Pancreas (tissue), 10 donors: ENCODE data around the gene PRKCE. TPM values are rescaled to one million over a fixed set of nuclear protein-coding genes. Genes with fewer than 3 reads are reported as not detected.

ENCODE experiments used
- ATAC-seq, 4 donors: fragments of 200-7000 bp; cut with Tn5 transposase; one replicate each; pipeline versions ENCODE4 v1.8.0 to v1.9.1; 2020; ENCODE audit warnings: mild to moderate bottlenecking in 4 of 4, moderate library complexity in 4 of 4
- DNase-seq, 6 donors: peaks; one replicate each; pipeline ENCODE4 v3.0.0-alpha.2; 2020
- FAIRE-seq: peaks from 2 replicates; lab custom pipeline; 2012; peaks lifted over from hg19 to GRCh38; lab: Jason Lieb, UNC
- H3K27ac ChIP-seq, 4 donors: fragments of 200-600 bp; sonication (generic); 1 replicate in 3 of 4; 2 replicates in 1 of 4; pipeline versions ENCODE4 v1.5.0 to v1.8.0; 2020
- H3K27me3 ChIP-seq, 4 donors: fragments of 200-600 bp; one replicate each; pipeline ENCODE4 v1.8.0; 2021
- H3K36me3 ChIP-seq, 3 donors: fragments of 200-600 bp; sonication (generic) in 1 of 3; one replicate each; pipeline versions ENCODE4 v1.5.0 to v1.8.0; 2020 to 2021
- H3K4me1 ChIP-seq, 3 donors: fragments of 200-600 bp; one replicate each; pipeline ENCODE4 v1.8.0; 2021
- H3K4me3 ChIP-seq, 4 donors: fragments of 200-600 bp; sonication (generic) in 2 of 4; one replicate each; pipeline versions ENCODE4 v1.5.0 to v1.8.0; 2020 to 2021
- H3K9me3 ChIP-seq, 4 donors: fragments of 200-600 bp; one replicate each; pipeline ENCODE4 v1.8.0; 2021
- CTCF ChIP-seq, 4 donors: fragments of 200-600 bp; sonication (generic) in 3 of 4; IDR thresholded peaks; one replicate each; pipeline versions ENCODE4 v1.5.0 to v1.8.0; 2021; ENCODE audit warnings: antibody characterized with exemption in 4 of 4
- WGBS, 2 donors: extraction: QIAGEN DNeasy Blood & Tissue Kit; methylation state at CpG; one replicate each; pipeline ENCODE4 v1.1.7; 2013; 5-methylcytosine and 5-hydroxymethylcytosine counted together
- intact Hi-C, 3 donors: fragments of 100-400 bp; cut with DNase I; formaldehyde crosslinking; loops; one replicate each; pipeline versions ENCODE4 v1.11.1 to v1.14.2; 2022
- polyA plus RNA-seq, 2 donors: library from polyadenylated mRNA; stranded (reverse); fragments of 200-250 nt; gene quantifications; one replicate each; pipeline ENCODE4 v1.2.3, GENCODE V29; 2013
- total RNA-seq, 6 donors: library from RNA; stranded (reverse); fragmentation: NEBNext Ultra II Directional in 4 of 6; extraction: Animal tissue kit (Norgen Biotek cat#: 25700) in 4 of 6; gene quantifications; one replicate each; pipeline versions ENCODE4 v1.2.1 to v1.2.4, GENCODE V29; 2021 to 2023
- donor health status: healthy with polysubstance abuse.
- donor health status: DM: no; HTN: no; CAD: no; lungs with moderate emphysema.
- donor health status: DM: no; HTN: no; CAD: no.
- donor health status: control.
- donor health status: control.
- donor health status: Bipolar disorder and iron deficiency.
- donor health status: DM: yes; HTN: yes; CAD: no.
- donor health status: DM: no; HTN: no; CAD: no.
- donor health status: DM: no; HTN: no; CAD: no.
- donor health status: DM: yes; HTN: yes; CAD: no.

PRKCE gene
- total and polyA plus RNA-seq, 8 donors, result 4.0 to 19.4 (median 10.0) TPM

GRCh38 chr2:45736757-45737704 lies 85.6 kb downstream of the PRKCE start:
- Histone ChIP-seq H3K4me3 (no peak overlapping the region), H3K27me3 (no peaks in the 10 kb centered on the region), H3K4me1 (no peaks in the 10 kb centered on the region), H3K36me3 (no peaks in the 10 kb centered on the region), H3K27ac (no peak overlapping the region), H3K9me3 (no peaks in the 10 kb centered on the region)
- DNase-seq (peak in 1 of 6 donors; percentile 38), FAIRE-seq (no peak), ATAC-seq (no peak)
- intact Hi-C loops, result no loop called here
- TF ChIP-seq CTCF (IDR thresholded peaks at IDR 0.05), result no peak
- WGBS, 2 donors, result 93 to 94% methylated on average over 27 of the region's 27 CpGs

GRCh38 chr2:45739796-45740485 lies 88.5 kb downstream of the PRKCE start:
- DNase-seq (no peak), ATAC-seq (no peak), FAIRE-seq (no peak)
- no peaks in the 10 kb centered on the region for H3K9me3 ChIP-seq
- H3K4me3 ChIP-seq, result no peak overlapping the region
- intact Hi-C loops, result no loop called here
- no peak overlapping the region for H3K27ac ChIP-seq
- no peaks in the 10 kb centered on the region for H3K4me1 ChIP-seq
- no peaks in the 10 kb centered on the region for H3K36me3 ChIP-seq
- H3K27me3 ChIP-seq, result no peaks in the 10 kb centered on the region
- TF ChIP-seq CTCF (IDR thresholded peaks at IDR 0.05), result no peak

- FAIRE-seq (no peak), ATAC-seq (peak in 1 of 4 donors; percentile 58), DNase-seq (peak in 3 of 6 donors; percentile 21 to 48 (median 43))
- no peak for TF ChIP-seq CTCF (IDR thresholded peaks at IDR 0.05)
- Histone ChIP-seq H3K4me3 (no peak overlapping the region), H3K27me3 (no peaks in the 10 kb centered on the region), H3K4me1 (no peaks in the 10 kb centered on the region), H3K36me3 (no peaks in the 10 kb centered on the region), H3K9me3 (no peaks in the 10 kb centered on the region), H3K27ac (no peak overlapping the region)
- WGBS, 2 donors, result 50 to 66% methylated on average over 7 of the region's 7 CpGs
- intact Hi-C loops, result no loop called here
These were observed 89.8 kb downstream of the PRKCE start for GRCh38 chr2:45741161-45741850.

GRCh38 chr2:45743531-45744396 lies 92.3 kb downstream of the PRKCE start:
- 79 to 88% methylated on average over 12 of the region's 12 CpGs for WGBS, 2 donors
- Histone ChIP-seq H3K9me3 (no peaks in the 10 kb centered on the region), H3K27me3 (no peaks in the 10 kb centered on the region), H3K4me3 (no peak overlapping the region), H3K36me3 (no peaks in the 10 kb centered on the region), H3K27ac (no peak overlapping the region), H3K4me1 (no peaks in the 10 kb centered on the region)
- FAIRE-seq, result no peak
- peak in 3 of 4 donors; percentile 33 to 54 (median 45) for ATAC-seq
- TF ChIP-seq CTCF (IDR thresholded peaks at IDR 0.05), result no peak
- intact Hi-C loops, result no loop called here
- DNase-seq, result no peak
